ENCODE data around the gene IGSF3.

IGSF3 gene

DNA sequence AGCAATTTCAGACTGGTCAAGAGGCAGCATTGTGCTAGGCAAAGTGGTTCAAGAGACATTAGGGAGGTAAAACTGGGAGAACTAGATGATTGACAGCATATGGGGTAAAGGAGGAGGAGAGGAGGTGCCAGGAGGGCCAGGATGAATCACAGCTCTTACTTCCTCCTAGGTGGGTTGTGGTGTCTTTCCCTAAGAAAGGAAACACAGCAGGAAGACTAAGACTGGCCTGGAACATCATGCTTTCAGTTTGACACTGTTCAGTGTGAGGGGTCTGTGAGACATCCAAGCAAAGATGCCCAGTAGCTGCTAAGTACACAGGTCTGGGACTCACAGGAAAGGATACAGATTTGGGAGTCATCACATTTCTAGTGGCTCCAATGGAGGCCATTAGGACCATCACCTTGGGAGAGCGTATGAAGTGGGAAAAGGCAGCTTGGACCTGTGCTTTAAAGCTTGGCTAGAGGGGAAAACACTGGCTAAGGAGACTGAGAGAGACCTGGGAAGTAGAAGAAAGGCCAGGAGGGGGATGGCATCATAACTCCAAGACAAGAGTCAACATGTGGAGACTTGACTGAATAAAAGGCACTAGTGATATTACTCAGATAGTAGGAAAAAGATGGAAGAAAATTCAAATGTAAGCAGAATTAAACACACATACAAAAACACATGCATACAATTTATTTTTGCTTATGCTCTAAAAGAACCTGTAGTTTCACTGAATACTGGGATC lies 114.0 kb downstream of the IGSF3 start:
- no peak for DNase-seq

DNA sequence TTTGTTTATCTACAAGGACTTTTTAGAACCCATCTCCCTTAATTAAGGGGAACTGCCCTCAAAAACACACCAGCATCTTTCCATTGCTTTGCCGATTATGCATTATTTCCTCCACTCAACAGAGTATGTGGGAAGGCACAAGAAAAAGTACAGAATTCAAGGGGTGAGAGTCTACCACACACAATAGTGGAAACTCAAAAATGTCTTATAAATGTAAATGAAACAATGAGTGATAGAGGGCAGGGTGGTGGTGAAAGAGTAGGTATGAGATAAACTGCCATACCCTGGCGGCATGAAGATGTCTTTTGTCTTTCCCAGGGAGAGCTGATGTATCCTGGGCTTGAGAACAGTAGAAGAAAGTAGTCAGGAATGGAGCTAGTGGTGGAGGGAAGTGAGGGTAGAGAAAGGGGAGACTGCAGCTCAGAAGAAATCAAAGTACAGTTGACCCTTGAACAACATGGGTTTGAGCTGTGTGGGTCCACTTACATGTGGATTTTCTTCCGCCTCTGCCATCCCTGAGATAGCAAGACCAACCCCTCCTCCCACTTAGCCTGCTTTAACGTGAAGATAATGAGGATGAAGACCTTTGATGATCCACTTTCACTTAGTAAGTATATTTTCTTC lies 121.1 kb downstream of the IGSF3 start:
- DNase-seq, result no peak

DNA sequence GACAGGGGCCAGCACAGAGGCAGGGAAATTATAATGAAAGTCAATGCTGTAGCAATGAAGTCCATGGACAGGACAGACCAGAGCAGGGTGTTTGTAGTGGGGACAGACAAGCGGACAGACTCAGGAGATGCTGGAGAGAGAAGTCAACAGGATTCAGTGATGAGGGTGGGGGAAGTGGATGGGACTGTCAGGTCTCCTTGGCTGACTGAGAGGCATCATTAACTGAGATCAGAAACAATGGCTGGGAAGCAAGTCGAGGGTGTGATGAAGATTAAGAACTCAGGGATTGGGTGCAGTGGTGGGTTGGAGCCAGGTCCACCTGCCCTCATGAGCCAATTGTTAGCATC lies 122.2 kb downstream of the IGSF3 start:
- no peak for DNase-seq

DNA sequence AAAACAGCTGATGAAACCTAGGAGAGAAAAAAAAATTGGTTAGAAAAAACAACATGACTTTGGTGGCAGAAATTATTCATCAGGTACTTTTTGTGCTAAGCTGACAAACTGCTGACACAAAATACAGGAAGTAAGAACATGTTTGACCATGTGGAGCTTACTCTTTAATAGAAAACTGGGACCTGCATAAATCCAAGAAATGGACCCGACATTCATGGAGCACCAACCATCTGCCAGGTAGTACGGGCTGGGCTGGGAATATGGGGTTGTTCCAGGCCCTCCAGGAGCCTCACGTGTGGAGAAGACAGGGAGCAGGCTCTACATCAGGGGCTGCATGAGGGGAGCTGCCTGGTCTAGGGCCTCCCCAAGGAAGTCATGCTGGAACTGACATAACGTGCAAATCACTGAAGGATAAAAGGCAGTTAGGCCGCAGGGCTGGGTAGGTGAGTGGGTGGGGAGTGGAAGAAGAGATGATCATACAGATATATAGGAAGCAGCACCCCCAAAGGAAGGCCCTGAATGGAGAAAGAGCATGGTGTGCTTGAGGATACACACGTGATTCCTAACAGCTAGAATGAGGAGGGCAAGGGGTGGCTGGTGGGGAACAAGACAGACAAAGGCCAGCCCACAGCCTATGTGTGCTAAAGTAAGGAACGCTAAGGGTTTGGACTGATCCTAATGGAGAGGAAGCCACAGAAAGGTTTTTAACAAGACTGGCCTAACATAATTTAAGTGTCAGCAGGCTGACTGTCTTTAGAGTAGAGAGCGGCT lies 122.8 kb downstream of the IGSF3 start:
- DNase-seq, result peak; percentile 37 to 45

DNA sequence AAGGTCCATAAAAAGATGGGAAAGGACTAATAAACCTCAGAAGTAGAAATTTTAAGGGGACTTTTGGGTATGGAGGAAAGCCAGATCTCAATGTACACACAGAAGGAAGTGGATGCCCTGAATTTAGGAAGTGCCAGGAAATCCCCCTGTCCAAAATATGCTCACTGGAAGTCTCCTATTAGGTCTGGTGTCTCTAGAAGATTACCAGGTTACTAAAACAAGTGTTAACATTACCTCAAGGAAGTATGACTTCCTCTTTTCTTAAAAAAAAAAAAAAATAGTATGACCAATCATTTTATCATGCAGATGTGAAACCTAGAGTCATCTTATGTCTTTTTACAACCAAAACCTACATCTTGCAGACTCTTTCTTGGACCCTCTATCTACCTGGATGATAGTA lies 127.4 kb downstream of the IGSF3 start:
- no peak for DNase-seq

DNA sequence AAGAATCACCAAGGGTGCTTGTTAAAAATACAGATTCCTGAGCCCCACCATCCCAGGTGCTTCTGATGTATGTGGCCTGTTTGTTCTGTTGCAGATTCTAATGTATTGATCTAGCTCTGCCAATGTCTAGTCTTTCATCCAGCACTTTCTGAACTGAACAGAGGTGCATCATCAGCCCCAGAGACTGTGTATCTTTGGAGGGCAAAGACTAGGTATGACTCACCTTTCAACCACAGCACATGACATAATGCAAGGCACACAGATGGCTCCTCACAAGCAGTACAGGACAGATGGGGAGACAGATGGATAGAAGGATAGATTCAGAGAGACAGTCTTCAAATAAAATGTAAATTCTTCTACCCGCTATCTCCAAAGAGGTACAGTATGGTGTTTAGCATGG lies 129.0 kb downstream of the IGSF3 start:
- no peak for DNase-seq

DNA sequence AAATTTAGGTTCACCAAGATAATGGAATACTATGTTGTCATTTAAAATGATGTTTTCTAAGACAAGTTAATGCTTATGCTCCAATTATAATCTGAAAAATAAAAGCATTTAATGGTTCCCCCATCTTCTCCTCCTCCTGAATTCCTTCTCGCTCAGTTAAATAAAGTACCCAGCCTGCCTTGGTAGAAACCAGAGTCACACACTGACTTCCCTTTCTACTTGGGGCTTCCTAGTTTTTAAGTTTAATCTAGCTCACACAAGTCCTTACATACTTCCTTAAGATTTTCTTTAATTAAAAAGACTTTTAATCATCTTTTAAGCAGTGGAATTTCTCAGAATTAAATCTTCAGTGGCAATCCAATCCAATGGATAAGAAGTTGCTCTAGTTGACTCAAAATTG lies 129.6 kb downstream of the IGSF3 start:
- no peak for DNase-seq

DNA sequence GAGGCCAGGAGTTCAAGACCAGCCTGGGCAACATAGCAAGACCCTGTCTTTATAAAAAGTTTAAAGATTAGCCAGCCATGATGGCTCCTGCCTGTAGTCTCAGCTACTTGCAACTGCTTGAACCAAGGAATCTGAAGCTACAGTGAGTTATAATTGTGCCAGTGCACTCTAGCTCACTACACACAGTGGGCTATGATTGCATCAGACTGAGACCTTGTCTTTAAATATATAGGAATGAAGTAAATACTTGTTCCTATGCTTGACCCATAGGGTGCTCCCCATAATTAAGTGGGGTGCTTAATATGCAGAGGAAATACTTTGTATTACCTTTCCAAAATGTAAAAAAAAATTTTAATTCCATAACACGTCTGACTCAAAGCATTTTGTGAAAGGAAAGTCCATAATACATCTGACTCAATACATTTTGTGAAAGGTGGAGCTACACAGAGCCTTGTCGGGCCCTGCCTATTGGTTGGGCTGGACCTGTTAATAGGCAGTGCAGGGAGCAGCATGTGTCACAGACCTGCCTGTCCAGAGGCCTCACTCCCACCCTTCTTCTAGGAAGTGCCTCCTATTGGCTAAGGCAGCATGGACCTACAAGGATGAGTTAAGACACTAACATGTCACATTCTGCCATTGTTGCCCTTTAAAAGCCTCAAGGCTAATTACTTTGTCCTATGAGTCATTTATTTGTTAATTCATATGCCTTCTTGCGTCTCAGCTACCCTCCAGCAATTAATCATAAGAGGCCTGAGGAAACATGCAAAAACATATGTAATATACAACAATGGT lies 130.3 kb downstream of the IGSF3 start:
- DNase-seq, result no peak

DNA sequence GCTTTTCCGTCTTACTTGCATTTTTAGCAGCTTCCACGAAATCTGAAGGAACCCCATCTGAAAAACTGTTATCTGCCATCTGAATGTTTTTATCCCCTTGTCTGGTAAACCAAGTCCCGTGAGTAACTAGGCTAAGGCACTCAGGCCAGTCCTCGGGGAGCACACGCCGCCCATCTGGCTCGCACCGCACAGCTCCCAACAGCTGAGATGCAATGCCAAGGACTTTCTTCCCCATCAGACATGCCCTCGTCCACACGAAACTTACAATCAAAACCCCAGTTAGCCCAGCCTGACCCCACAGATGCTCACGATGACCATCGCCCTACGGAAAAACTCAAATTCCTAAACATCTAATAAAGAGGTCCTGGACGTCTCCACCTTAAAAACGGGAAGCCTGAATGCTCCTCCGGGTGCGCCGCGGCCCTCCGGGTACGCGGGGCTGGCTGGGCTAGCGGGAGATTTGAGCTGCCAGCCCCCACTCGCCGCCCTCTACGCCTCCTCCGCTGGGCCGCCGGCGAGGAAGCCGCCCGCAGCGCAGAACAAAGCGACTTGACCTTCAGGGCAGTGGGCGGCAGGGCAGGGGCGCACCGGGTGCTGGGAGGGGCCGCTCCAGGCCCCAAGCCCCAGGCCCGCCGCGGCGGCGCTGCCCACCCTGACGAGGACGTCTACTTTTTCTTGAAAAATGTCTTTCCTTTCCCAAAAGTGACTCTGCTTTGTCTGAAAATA lies 133.4 kb downstream of the IGSF3 start:
- DNase-seq, result no peak

DNA sequence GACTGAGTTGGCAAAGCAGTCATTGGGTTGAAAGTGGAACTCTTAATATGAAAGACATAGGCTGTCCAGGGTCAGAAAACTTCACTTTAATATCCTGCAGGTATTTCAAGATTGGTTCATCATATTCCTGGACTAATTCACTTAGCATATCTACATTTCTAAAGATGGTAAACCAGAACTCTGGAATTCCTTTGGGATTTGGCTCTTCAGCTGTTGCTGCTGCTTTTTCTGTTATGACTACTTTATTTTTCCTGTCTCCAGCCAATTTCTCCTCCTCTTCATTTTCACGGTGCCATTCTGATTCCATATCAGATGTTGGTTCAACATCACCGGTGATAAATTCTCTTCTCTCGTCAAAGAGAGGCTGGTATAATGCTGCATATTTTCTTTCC lies 134.1 kb downstream of the IGSF3 start:
- no peak for DNase-seq

DNA sequence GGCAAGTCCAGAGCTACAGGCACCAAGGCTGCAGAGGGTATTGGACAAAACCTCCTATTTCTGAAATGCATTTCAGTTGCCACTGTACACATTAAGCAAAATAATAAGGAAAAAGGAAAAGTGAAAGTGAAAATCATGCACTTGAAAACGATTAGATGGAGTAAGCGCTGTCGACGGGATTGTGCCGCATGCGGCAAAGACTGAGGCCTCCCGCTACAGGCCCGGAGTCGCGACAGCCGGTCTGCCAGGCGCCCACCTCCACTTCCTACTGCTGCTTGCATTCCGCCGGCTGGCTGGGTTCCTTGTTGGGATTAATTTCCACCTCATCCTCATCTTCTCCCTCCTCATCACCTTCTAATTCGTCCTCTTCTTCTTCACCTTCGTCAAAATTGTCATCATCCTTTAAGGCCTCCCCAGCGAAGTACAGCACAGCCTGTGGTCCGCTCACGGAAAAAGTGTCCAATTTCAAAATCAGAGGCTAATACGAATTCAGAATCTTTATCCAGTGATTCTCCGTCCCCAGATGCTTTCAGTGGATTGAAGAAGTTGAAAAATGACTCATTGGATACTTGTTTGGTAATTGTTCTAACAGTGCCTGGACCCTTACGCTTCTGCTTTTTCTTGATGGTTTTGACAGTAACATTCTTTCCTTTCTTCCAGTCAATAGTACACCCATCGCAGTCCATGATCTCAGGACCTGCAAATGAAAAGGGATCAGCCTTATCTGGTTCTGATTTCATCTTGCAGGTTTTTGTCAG lies 134.7 kb downstream of the IGSF3 start:
- DNase-seq, result no peak

DNA sequence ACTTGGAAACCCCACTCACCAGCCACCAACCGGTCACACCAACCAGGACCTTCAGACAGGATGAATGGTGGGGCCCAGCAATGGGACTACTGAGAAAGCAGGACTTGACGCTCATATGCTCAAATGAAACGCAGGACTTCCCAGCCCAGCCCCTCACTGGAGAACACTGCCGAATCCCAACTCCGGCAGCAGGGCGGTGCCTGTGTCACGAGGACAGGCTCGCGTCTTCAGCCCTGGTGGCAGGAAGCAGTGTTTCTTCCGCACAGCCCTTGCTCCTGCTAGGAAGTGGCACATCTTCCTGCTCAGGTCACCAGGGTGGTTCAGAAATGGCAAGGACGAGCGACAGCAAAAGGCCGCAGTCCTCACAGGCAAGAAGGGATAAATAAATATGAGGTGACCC lies 135.6 kb downstream of the IGSF3 start:
- DNase-seq, result no peak

DNA sequence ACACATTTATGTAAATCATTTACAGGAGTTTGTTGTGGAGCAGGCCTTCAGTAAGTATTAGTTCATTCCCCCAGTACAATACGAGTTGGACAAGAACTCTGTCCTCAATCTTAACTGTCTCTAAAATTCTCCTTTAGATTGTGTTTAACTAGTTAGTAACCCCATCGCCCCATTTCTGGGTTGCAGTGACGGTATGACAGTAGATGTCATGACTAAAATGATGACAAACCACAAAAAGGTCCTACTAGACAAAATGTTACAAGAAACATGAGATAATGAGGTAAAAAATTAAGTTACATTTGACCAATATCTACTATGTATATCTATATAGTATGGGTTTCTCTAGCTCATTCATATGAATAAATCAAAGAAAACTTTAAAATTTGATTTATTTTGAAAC lies 137.9 kb downstream of the IGSF3 start:
- DNase-seq, result no peak

DNA sequence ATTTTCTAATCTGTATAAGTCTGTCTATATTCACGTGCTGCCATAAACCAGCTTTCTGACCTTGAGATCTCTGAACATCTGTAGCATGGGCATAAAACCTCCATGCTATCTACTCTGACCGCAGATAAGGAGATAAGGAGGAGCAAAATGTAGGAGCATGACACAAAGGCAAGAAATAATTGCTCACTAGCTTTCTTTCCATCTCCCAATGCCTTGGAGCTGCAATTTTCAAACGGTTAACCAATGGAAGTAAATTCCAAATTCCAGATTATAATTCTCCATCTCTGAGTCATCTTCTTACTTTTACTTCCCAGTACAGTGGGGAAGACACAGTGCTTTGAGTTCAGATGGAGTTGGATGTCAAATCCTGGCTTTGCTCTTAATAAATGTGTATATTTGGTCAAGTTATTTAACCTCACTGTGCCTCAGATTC lies 138.3 kb downstream of the IGSF3 start:
- DNase-seq, result no peak

DNA sequence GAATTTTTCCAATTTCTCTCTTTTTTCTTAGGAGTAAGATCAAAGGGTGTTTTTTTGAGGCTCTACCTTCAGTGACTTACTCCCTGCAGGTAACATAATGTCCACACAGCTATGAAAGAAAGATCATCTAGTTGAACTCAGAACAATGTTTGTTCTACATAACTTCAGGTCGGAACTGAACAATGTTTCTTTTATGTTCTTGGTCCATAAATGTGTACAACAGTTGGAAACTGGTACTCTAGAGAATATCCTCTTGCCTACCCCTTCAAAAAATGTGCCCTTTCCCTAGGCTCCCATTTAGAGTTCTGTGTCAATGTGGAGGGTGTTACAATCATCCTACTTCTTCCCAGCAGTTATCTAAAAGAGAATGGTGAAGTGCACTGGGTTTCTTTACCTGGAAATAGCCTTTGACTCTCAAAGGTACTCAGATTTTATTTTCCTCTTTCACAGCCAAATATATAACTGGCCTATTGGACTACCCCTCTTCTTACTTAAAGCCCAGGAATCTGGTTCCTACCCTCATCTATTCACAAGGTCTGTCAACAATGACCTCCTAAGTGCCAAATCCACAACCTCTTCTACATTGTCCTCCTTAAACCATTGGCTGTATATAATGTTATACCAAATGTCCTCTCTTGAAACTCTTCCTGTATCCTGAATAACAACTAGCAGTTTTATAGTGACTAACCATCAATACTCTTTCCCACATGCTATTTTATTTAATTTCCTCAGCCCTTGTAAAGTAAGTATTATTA lies 139.0 kb downstream of the IGSF3 start:
- DNase-seq, result no peak

DNA sequence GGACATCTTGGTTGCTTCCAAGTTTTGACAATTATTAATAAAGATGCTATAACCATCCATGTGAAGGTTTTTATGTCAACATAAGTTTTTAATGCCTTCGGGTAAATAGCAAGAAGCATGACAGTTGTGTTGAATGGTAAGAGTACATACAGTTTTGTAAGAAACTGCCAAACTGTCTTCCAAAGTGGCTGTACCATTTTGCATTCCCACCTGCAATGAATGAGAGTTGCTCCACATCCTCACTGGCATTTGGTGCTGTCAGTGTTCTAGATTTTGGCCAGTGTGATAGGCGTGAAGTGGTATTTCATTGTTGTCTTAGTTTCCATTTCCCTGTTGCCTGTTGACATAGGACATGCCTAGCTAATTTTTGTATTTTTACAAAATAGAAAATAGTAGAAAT lies 142.1 kb downstream of the IGSF3 start:
- DNase-seq, result no peak

Measured in activated CD4-positive, alpha-beta T cell treated with anti-CD3 and anti-CD28 coated beads, Interleukin-2, amount 50 U/mL, for 48 hours (primary cell).